OCI-LY7 (cell line): ENCODE results near the gene PARD3. TPM values are rescaled to one million over a fixed set of nuclear protein-coding genes. Genes with fewer than 3 reads are reported as not detected.

Source experiments
- BruUV-seq: library from RNA; stranded (reverse); fragments of 400-500 nt; replicated peaks from 2 replicates; lab custom pipeline; 2021; lab: Mats Ljungman, UMichigan
- CTCF ChIA-PET: fragments of 300-600 bp; sonication (Branson Sonifier 250); formaldehyde crosslinking; loops from one replicate; lab custom pipeline; 2022; ENCODE audit warnings: antibody characterized with exemption; ENCODE audit not compliant: unreplicated experiment; lab: Charles Lee
- POLR2A ChIA-PET: fragments of 300-600 bp; sonication (Branson Sonifier 250); formaldehyde crosslinking; loops from one replicate; lab custom pipeline; 2022; ENCODE audit warnings: antibody characterized with exemption; lab: Charles Lee
- DNase-seq: peaks from one replicate; pipeline ENCODE4 v3.0.0-alpha.2; 2015; ENCODE audit warnings: low spot score
- H2AFZ ChIP-seq: fragments of 200-600 bp; sonication (generic), shearing (Covaris generic); 2 replicates; pipeline ENCODE4 v1.6.1; 2014; ENCODE audit warnings: mild to moderate bottlenecking, antibody characterized with exemption, low read length, moderate library complexity
- H3K27ac ChIP-seq: fragments of 200-600 bp; sonication (generic); 2 replicates; pipeline ENCODE4 v1.5.1; 2014; ENCODE audit warnings: mixed run types, low read depth, mild to moderate bottlenecking, moderate library complexity, low read length, inconsistent platforms; ENCODE audit not compliant: poor library complexity, severe bottlenecking
- H3K36me3 ChIP-seq: fragments of 200-600 bp; sonication (generic); 2 replicates; pipeline ENCODE4 v1.6.1; 2014; ENCODE audit warnings: mild to moderate bottlenecking, antibody characterized with exemption, low read length, moderate library complexity, mixed read lengths; ENCODE audit not compliant: insufficient read depth
- H3K4me1 ChIP-seq: fragments of 200-600 bp; sonication (generic); 2 replicates; pipeline ENCODE4 v1.5.1; 2014; ENCODE audit warnings: mild to moderate bottlenecking, low read length; ENCODE audit not compliant: insufficient read depth, poor library complexity, severe bottlenecking
- H3K4me2 ChIP-seq: fragments of 200-600 bp; sonication (generic); 2 replicates; pipeline ENCODE4 v1.6.1; 2014; ENCODE audit warnings: mild to moderate bottlenecking, low read length
- H3K4me3 ChIP-seq: fragments of 200-600 bp; sonication (generic); 2 replicates; pipeline ENCODE4 v1.5.1; 2014; ENCODE audit warnings: mild to moderate bottlenecking, low read depth, low read length; ENCODE audit not compliant: poor library complexity, severe bottlenecking
- H3K79me2 ChIP-seq: fragments of 200-600 bp; sonication (generic); 2 replicates; pipeline ENCODE4 v1.6.1; 2016; ENCODE audit warnings: low read depth, mild to moderate bottlenecking, low read length, moderate library complexity, mixed read lengths; ENCODE audit not compliant: insufficient read depth
- H3K9me2 ChIP-seq: fragments of 200-600 bp; sonication (generic); 2 replicates; pipeline ENCODE4 v1.6.1; 2016; ENCODE audit warnings: mild to moderate bottlenecking, low read length, mixed read lengths; ENCODE audit not compliant: insufficient read depth
- H3K9me3 ChIP-seq: fragments of 200-600 bp; sonication (generic); 2 replicates; pipeline ENCODE4 v1.6.1; 2014; ENCODE audit warnings: mild to moderate bottlenecking, mixed run types, low read length, mixed read lengths
- H4K20me1 ChIP-seq: fragments of 200-600 bp; sonication (generic); 2 replicates; pipeline ENCODE4 v1.6.1; 2014; ENCODE audit warnings: mild to moderate bottlenecking, antibody characterized with exemption, low read length, moderate library complexity, mixed read lengths; ENCODE audit not compliant: insufficient read depth
- CTCF ChIP-seq: fragments of 200-600 bp; sonication (generic); conservative IDR thresholded peaks from 2 replicates; pipeline ENCODE4 v1.5.1; 2014; ENCODE audit warnings: mild to moderate bottlenecking, antibody characterized with exemption, low read length, moderate library complexity, mixed read lengths
- EZH2phosphoT487 ChIP-seq: fragments of 200-600 bp; sonication (generic); IDR thresholded peaks from 2 replicates; pipeline ENCODE4 v1.6.1; 2018; ENCODE audit warnings: low read depth, borderline replicate concordance, mild to moderate bottlenecking, mixed run types, antibody characterized with exemption, low read length, moderate library complexity, mixed read lengths
- intact Hi-C: fragments of 100-400 bp; cut with micrococcal nuclease; formaldehyde crosslinking; loops from one replicate; pipeline ENCODE4 v1.10.0; 2022; ENCODE audit not compliant: unreplicated experiment
- total RNA-seq, 2 experiments: library from RNA; depleted of rRNA in 1 of 2; stranded (reverse); fragments of >200 nt in 1 of 2; shearing (Covaris generic) in 1 of 2; gene quantifications; 2 replicates each; pipeline ENCODE4 v1.2.3, GENCODE V29; 2014 to 2022

Gene PARD3
- total RNA-seq, 2 experiments from 2014 or later, result not detected

- intact Hi-C loops, result no loop called here
- TF ChIP-seq EZH2phosphoT487 (no peak), CTCF (no peak)
- no peaks in the 10 kb centered on the region for H3K4me1 ChIP-seq
- no peak overlapping the region for H3K4me3 ChIP-seq
- H3K9me2 ChIP-seq, result no peaks in the 10 kb centered on the region
- no peak for DNase-seq
- ChIA-PET CTCF (no interaction called here), POLR2A (no interaction called here)
- H3K79me2 ChIP-seq, result no peaks in the 10 kb centered on the region
- no peak overlapping the region for H3K27ac ChIP-seq
- H4K20me1 ChIP-seq, result no peaks in the 10 kb centered on the region
- H3K36me3 ChIP-seq, result no peaks in the 10 kb centered on the region
- BruUV-seq, result no TSS peak
- H3K4me2 ChIP-seq, result no peak overlapping the region
- H3K9me3 ChIP-seq, result no peaks in the 10 kb centered on the region
- H2AFZ ChIP-seq, result no peak overlapping the region
Measured at GRCh38 chr10:34101001-34101400, 714.1 kb downstream of the PARD3 start.

GRCh38 chr10:34098821-34099567 lies 716.1 kb downstream of the PARD3 start:
- Histone ChIP-seq H3K4me2 (no peak overlapping the region), H4K20me1 (no peaks in the 10 kb centered on the region), H3K36me3 (no peaks in the 10 kb centered on the region), H2AFZ (no peak overlapping the region), H3K4me3 (no peak overlapping the region), H3K9me3 (no peaks in the 10 kb centered on the region), H3K9me2 (no peaks in the 10 kb centered on the region), H3K4me1 (no peaks in the 10 kb centered on the region), H3K27ac (no peak overlapping the region), H3K79me2 (no peaks in the 10 kb centered on the region)
- ChIA-PET CTCF (no interaction called here), POLR2A (no interaction called here)
- TF ChIP-seq CTCF, result no peak
- TF ChIP-seq EZH2phosphoT487, result no peak
- intact Hi-C loops, result no loop called here
- BruUV-seq, result no TSS peak
- no peak for DNase-seq

GRCh38 chr10:34097682-34098081 lies 717.4 kb downstream of the PARD3 start:
- Histone ChIP-seq H3K4me3 (no peak overlapping the region), H4K20me1 (no peaks in the 10 kb centered on the region), H3K4me2 (no peak overlapping the region), H3K79me2 (no peaks in the 10 kb centered on the region), H3K4me1 (no peaks in the 10 kb centered on the region), H3K36me3 (no peaks in the 10 kb centered on the region), H3K9me3 (no peaks in the 10 kb centered on the region), H3K9me2 (no peaks in the 10 kb centered on the region), H2AFZ (no peak overlapping the region), H3K27ac (no peak overlapping the region)
- ChIA-PET POLR2A (no interaction called here), CTCF (no interaction called here)
- no peak for TF ChIP-seq CTCF
- no peak for TF ChIP-seq EZH2phosphoT487
- intact Hi-C loops, result no loop called here
- DNase-seq, result no peak
- no TSS peak for BruUV-seq
